ENCODE measurements around the gene SMCR8.

DNA sequence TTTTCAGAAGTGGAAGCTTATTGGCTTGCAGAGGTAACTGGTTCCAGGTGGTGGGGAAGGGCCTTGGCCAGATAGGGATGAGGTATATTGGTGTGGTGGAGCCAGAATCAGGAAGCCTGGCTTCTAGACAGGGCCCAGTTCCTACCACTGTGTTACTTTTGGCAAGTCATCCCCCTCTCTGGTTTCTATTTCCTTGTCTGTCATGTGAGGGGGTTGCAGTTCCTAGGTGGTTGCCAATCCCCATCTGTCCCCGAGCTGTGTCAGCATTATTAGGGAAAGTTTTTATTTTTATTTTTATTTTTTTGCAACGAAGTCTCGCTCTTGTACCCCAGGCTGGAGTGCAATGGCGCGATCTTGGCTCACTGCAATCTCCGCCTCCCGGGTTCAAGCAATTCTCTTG lies 3.0 kb downstream of the SMCR8 start:
- TF ChIP-seq, protein P1, sequence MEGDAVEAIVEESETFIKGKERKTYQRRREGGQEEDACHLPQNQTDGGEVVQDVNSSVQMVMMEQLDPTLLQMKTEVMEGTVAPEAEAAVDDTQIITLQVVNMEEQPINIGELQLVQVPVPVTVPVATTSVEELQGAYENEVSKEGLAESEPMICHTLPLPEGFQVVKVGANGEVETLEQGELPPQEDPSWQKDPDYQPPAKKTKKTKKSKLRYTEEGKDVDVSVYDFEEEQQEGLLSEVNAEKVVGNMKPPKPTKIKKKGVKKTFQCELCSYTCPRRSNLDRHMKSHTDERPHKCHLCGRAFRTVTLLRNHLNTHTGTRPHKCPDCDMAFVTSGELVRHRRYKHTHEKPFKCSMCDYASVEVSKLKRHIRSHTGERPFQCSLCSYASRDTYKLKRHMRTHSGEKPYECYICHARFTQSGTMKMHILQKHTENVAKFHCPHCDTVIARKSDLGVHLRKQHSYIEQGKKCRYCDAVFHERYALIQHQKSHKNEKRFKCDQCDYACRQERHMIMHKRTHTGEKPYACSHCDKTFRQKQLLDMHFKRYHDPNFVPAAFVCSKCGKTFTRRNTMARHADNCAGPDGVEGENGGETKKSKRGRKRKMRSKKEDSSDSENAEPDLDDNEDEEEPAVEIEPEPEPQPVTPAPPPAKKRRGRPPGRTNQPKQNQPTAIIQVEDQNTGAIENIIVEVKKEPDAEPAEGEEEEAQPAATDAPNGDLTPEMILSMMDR (IDR thresholded peaks at IDR 0.05; ENCODE audit: insufficient read depth, low read depth, low read length), result no peak
- no peak for TF ChIP-seq EZH2 (IDR thresholded peaks at IDR 0.05; ENCODE audit: insufficient read depth, low read length)
